Activated CD4-positive, alpha-beta T cell treated with anti-CD3 and anti-CD28 coated beads, Interleukin-2, amount 50 U/mL, for 4 hours (primary cell): ENCODE data around the gene NT5M.
A peak's percentile ranks its signal among the peaks of the same experiment; 100 is the strongest.

Experiments used
- DNase-seq, 2 experiments: peaks; one replicate each; pipeline ENCODE4 v3.0.0-alpha.2; 2020

Gene NT5M

DNA sequence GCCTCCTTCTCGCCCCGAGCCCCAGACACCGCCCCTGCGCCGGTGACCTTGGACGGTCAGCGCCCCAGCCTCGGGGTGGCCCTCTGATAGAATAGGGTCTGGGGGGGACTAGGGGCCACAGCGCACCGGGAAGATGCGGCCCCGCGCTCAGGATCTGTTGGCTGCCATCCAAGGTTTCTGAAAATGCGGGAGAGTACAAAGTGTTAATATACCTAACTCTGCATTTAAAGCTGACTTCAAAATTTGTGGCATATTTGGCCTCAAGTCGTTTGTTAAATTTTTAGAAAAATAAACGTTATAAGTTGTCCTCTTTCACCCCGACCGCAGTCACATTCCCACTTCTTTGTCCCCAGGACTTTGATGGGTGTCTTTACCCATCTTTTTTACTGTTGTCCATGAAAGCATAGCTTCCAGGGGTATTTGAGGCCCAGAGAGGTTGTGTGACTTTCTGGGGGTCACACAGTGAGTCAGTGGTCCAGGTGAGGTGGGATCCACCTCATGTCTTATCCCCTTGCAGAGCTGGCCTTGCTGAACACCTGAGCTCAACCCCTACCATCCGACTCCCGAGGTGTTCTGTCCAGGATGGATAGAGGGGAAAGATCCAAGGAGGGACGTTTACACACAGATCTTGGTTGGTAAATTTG lies 796 bp downstream of the NT5M start:
- DNase-seq = no peak

DNA sequence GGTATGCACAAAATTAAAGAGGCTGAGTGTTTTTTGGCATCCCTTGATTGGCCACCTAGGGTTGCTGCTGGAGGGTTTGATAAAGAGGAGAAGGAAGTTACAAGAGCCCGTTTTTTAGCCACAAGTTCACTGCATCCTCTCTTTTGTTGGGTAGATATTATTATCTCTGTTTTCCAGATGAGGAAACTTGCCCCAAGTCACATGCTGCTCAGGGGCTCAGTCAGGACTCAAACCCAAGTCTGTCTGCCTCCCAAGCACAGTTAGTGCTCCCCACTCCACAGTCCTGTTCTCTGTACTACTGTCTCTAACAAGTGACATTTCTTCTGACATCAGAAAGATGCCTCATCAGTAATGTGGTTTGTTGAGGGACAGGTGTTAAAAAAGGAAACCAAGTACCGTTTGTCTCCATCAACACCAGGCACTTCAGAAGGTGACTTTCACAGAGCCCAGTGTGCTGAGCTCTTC lies 1.4 kb downstream of the NT5M start:
- no peak for DNase-seq

GRCh38 chr17:17305281-17305801 lies 2.2 kb downstream of the NT5M start:
- DNase-seq = peak; percentile 10 to 15

DNA sequence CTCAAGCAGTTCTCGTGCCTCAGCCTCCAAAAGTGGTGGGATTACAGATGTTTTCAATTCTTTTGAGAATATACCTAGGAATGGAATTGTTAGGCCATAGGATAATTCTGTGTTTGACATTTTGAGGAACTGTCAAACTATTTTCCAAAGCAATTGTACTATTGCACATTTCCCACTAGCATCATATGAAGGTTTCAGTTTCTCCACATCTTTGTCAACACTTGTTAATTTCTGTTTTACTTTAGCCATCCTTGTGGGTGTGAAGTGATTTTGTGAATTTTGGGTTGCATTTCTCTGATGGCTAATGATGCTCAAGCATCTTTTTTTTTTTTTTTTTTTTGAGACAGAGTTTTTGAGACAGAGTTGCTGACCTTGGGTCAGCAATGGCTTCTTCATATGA lies 6.2 kb downstream of the NT5M start:
- no peak for DNase-seq

GRCh38 chr17:17313350-17313991 lies 10.3 kb downstream of the NT5M start:
- DNase-seq = peak; percentile 72 to 73

DNA sequence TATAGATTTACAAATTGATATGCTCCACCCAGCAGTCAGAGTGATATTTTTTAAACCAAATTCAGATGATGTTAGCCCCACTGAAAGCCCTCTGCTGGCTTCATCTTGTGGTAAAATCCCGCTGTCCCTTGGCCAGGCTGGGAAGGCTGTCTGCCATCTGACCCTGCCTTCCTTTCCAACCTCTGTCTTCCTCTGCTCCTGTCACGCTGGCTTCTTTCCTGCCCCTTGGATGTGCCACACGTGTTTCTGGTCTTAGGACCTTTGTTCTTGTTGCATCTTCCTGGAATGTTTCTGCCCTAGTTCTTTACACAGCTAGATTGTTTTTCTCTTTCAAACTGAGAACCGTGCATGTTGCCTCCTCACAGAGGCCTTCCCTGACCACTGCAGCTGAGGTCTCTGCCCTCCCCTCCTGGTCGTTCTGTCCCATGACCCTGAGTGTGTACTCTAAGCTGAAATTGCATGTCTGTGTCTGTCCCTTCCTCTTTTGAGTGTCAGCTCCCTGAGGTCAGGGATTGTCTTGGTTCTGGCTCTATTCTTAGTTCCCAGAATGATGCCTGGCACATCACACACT lies 11.4 kb downstream of the NT5M start:
- no peak for DNase-seq

GRCh38 chr17:17315142-17315821 lies 12.1 kb downstream of the NT5M start:
- no peak for DNase-seq

- no peak for DNase-seq
Observed at GRCh38 chr17:17320188-17320910, 17.2 kb downstream of the NT5M start.

DNA sequence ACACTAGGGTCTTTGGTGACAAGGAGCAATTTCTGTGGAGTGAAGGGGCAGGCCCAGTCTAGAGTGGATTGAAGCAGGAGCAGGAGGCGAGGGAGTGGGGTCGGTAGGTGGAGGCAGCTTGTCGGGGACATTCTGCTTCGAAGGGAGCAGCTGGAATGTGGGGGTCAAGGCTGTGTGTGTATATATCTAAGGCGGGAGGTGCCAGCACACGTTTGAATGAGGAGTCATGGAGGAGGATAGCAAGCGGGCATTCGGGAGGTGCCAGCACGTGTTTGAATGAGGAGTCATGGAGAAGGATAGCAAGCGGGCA lies 17.7 kb downstream of the NT5M start:
- no peak for DNase-seq

DNA sequence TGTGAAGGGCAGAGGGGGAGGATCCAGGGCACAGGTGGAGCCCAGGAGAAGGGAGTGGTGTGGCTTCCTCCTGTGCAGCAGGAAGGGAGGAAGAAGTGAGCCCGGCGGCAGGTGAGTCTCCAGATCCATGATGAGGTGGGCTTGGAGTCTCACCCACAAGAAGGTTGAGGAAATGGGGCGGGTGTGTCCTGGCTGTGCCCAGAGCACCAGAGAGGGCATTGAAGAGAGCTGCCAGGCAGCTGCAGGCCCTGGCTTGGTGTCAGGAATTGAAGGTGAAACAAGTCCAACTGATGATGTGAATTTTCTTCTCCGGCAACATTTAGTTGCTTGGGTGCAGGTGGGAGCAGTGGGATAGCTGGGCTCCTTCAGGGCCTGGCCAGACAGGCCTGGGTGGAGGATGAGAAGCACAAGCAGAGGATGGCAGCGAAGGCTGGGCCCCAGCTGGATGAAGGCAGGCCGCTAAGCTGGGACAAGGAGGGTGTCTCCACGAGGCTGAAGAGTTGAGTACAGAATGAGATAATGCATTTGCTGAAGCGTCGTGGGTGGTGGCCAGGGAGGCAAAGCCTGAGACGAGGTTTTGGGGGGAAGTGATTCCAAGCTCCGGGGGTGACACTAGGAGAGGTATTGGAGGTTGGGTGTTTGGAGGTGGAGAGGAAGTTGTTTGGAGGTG lies 18.3 kb downstream of the NT5M start:
- no peak for DNase-seq

- no peak for DNase-seq
Observed at GRCh38 chr17:17322516-17323510, 19.6 kb downstream of the NT5M start.

DNA sequence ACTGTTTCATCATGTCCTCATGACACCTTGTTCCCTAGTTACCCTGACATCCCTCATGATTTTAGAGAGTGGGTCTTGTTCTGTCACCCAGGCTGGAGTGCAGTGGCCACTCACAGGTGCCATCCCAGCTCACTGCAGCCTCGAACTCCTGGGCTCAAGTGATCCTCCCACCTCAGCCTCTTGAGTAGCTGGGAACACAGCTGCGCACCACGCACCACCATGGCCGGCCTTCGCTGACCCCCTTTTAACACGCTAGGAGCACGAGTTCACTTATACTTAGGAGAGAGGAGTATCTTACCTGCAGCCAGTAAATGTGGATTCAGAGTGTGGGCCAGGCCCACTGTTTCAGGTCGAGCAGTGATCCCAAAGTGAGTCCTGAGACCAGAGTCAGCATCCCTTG lies 21.4 kb downstream of the NT5M start:
- DNase-seq = no peak

GRCh38 chr17:17325228-17325627 lies 22.1 kb downstream of the NT5M start:
- DNase-seq = no peak

DNA sequence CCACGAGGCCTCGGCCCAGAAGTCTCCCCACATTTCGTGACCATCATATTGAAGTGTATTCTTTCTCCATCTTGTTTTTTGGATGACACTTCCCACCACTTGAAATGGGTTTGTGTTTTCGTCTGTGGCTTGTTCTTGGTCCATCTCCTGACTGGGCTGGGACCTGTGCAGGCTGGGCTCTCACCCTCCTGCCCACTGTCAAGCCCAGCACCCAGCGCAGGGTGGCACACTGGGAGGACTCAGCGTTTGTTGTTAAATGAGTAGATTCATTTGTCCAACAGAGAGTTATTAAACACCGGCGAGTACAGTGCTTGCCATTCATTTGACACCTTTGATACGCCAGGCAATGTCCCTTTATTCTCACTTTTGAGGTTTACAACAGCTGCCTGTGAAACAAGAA lies 22.6 kb downstream of the NT5M start:
- no peak for DNase-seq

DNA sequence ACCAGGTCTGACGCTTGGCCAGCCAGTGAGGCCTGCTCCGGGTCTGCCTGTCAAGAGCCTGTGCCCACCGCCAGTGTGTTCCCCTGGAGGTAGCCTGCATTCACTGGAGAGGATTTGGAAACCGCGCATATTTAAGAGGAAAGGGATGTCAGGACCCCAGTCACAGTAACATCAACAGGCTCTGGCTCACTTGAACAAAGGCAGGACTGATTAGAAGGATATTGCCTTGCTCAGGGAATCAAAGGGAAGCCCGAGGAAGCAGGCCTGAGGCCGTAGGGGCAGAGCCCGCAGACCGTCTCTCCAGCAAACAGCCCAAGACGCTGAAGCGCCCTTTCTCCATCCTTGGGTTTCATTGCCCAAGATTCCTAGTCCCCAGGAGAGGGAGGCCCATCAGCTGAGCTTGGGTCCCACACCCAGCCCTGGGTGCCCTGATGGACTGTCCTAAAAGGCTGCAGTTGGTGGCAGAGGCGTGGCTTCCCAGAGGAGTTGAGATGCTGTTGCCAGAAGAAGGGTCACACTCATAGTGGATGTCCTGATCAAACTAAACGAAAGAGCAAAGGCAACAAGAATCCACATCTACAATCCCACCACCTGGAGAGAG lies 23.2 kb downstream of the NT5M start:
- DNase-seq = no peak

DNA sequence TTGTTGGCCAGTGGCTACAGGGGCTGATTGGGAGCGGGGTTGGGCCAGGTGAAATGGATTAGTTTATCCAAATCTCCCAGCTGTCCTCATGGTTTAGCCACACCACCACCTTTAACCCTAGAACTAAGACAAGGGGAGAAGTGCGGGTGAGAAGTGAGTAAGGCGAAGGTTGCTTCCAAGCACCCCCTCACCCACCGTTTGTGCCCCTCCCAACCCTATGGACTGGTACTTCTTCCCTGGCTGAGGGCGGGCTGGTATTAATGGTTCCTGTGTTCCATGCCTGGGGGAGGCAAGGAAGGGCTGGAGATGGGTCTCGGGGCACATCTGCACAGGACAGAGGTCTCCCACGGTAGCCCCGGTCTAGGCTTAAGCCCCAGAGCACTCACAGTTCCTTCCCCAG lies 25.1 kb downstream of the NT5M start:
- no peak for DNase-seq

GRCh38 chr17:17341452-17341851 lies 38.3 kb downstream of the NT5M start:
- DNase-seq = no peak

GRCh38 chr17:17342242-17342945 lies 39.2 kb downstream of the NT5M start:
- no peak for DNase-seq

DNA sequence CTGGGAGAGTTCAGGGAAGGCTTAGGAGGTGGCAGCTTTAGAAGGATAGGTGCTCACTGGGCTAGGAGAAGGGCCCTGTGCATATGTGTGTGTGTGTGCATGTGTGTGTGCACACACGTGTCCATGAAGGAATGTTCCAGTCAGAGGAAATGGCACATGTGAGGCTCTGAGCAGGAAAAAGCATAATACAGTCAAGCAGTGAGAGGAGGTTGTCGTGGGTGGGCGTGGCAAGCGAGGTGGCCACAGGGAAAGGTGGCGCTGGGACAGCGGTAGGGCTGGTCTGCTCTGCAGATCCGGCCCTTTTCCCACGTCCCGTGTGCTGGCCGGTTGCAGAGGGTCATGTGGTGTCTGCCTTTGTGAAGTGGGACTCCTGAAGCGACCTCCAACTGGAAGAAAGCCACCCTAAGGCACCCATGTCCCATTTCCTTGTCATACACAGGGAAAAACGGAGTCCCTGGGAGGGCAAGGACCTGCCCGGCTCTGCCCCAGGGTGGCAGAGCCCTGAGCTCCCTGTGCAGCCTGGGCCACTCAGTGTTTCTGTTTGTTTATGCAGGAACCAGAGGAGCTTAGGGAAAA lies 40.1 kb downstream of the NT5M start:
- no peak for DNase-seq
